Nephron (organoid): ENCODE measurements around the gene BRICD5.

Experiments
- H3K27ac Mint-ChIP-seq, 3 experiments: 2 replicates each; pipeline ENCODE4 v1.8.0; 2020; ENCODE audit warnings: mixed read lengths in 3 of 3, mild to moderate bottlenecking in 2 of 3, moderate library complexity in 1 of 3
- H3K27me3 Mint-ChIP-seq: 2 replicates; pipeline ENCODE4 v1.8.0; 2021; ENCODE audit warnings: low read depth, mild to moderate bottlenecking, moderate library complexity, mixed read lengths
- H3K36me3 Mint-ChIP-seq: 2 replicates; pipeline ENCODE4 v1.8.0; 2020; ENCODE audit warnings: low read depth, mixed read lengths
- H3K4me1 Mint-ChIP-seq: 2 replicates; pipeline ENCODE4 v1.8.0; 2020; ENCODE audit warnings: mixed read lengths
- H3K4me3 Mint-ChIP-seq, 3 experiments: 2 replicates each; pipeline ENCODE4 v1.8.0; 2020; ENCODE audit warnings: mild to moderate bottlenecking in 3 of 3, mixed read lengths in 3 of 3, moderate library complexity in 2 of 3
- H3K9me3 Mint-ChIP-seq: 2 replicates; pipeline ENCODE4 v1.8.0; 2020; ENCODE audit warnings: mixed read lengths
- TF ChIP-seq, protein P1 (sequence below), 3 experiments: fragments of 200-600 bp; sonication (generic); IDR thresholded peaks; one replicate each; pipeline ENCODE4 v1.5.0; 2021; ENCODE audit warnings: antibody characterized with exemption in 3 of 3; ENCODE audit not compliant: unreplicated experiment in 3 of 3

The BRICD5 gene

GRCh38 chr16:2173366-2173765 is 37.3 kb downstream of the BRICD5 start:
- no peak overlapping the region for H3K27ac Mint-ChIP-seq
- TF ChIP-seq, protein P1, sequence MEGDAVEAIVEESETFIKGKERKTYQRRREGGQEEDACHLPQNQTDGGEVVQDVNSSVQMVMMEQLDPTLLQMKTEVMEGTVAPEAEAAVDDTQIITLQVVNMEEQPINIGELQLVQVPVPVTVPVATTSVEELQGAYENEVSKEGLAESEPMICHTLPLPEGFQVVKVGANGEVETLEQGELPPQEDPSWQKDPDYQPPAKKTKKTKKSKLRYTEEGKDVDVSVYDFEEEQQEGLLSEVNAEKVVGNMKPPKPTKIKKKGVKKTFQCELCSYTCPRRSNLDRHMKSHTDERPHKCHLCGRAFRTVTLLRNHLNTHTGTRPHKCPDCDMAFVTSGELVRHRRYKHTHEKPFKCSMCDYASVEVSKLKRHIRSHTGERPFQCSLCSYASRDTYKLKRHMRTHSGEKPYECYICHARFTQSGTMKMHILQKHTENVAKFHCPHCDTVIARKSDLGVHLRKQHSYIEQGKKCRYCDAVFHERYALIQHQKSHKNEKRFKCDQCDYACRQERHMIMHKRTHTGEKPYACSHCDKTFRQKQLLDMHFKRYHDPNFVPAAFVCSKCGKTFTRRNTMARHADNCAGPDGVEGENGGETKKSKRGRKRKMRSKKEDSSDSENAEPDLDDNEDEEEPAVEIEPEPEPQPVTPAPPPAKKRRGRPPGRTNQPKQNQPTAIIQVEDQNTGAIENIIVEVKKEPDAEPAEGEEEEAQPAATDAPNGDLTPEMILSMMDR (IDR thresholded peaks at IDR 0.05; ENCODE audit: unreplicated experiment in 3 of 3) = no peak
- H3K9me3 Mint-ChIP-seq = no peaks in the 10 kb centered on the region
- H3K4me3 Mint-ChIP-seq = no peak overlapping the region
- H3K4me1 Mint-ChIP-seq = no peaks in the 10 kb centered on the region
- H3K27me3 Mint-ChIP-seq = no peaks in the 10 kb centered on the region
- peaks cover 12% of the 10 kb centered on the region for H3K36me3 Mint-ChIP-seq

DNA sequence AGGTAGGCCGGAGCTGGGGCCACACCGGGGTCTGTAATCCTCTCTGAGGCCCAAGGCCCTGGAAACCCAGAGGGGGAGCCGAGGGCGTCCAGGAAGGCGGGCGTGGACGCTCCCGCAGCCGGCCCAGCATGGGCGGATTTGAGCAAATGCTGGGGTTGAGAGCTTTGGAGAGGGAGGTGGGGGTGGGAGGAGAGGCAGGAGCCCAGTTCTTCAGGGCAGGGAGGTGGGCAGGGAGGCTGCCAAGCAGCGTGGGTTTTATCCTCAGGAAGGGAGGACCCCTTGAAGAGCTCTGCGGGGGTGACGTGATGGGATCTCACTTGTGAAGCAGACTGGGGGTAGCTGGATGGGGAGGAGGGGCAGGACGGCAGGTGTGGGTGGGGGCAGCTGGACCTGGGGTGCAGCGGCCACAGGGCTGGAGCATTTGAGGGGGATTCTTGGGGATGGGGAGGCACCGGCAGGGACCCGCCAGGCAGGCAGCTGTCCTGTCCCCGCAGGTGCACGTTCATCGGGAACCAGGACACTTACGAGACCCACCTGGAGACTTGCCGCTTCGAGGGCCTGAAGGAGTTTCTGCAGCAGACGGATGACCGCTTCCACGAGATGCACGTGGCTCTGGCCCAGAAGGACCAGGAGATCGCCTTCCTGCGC is 37.9 kb downstream of the BRICD5 start:
- TF ChIP-seq, protein P1 (IDR thresholded peaks at IDR 0.05; ENCODE audit: unreplicated experiment in 3 of 3) = no peak
- Mint-ChIP-seq H3K27me3 (no peaks in the 10 kb centered on the region), H3K4me1 (no peaks in the 10 kb centered on the region)

DNA sequence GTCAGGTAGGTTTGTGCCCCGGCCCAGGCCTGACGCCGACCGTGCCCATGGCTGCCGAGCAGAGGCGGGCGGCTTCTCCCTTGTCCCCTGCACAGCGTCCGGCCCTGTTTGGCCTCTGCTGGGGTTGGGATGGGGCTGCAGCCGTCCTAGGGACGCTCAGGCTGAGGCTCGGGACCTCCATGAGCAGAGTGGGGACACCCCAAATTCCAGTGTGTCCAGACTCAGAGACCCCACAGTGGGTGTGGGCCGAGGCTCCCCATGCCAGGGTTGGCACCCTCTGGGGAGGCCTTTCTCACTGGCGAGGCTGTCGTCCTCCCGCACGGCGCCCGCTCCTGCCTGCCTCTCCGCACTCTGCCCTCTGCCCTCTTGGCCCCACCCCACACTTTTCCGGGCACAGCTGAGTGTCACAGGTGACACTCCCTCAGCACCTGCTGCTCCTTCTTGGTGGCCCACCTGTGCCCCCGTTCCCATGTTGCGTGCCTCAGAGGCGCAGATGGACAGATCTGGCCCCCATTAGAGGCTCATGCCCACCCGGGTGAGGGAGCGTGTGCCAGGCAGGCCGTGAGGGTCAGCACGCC is 39.0 kb downstream of the BRICD5 start:
- H3K4me3 Mint-ChIP-seq = no peak overlapping the region
- H3K27ac Mint-ChIP-seq = no peak overlapping the region
- H3K36me3 Mint-ChIP-seq = peaks cover 12% of the 10 kb centered on the region
- TF ChIP-seq, protein P1 (IDR thresholded peaks at IDR 0.05; ENCODE audit: unreplicated experiment in 3 of 3) = no peak
- no peaks in the 10 kb centered on the region for H3K27me3 Mint-ChIP-seq
- no peaks in the 10 kb centered on the region for H3K4me1 Mint-ChIP-seq
- H3K9me3 Mint-ChIP-seq = no peaks in the 10 kb centered on the region

More for the DNA sequence above, 37.9 kb downstream of the BRICD5 start:
- no peak overlapping the region for H3K4me3 Mint-ChIP-seq
- H3K9me3 Mint-ChIP-seq = no peaks in the 10 kb centered on the region
- no peak overlapping the region for H3K27ac Mint-ChIP-seq
- peaks cover 12% of the 10 kb centered on the region for H3K36me3 Mint-ChIP-seq

DNA sequence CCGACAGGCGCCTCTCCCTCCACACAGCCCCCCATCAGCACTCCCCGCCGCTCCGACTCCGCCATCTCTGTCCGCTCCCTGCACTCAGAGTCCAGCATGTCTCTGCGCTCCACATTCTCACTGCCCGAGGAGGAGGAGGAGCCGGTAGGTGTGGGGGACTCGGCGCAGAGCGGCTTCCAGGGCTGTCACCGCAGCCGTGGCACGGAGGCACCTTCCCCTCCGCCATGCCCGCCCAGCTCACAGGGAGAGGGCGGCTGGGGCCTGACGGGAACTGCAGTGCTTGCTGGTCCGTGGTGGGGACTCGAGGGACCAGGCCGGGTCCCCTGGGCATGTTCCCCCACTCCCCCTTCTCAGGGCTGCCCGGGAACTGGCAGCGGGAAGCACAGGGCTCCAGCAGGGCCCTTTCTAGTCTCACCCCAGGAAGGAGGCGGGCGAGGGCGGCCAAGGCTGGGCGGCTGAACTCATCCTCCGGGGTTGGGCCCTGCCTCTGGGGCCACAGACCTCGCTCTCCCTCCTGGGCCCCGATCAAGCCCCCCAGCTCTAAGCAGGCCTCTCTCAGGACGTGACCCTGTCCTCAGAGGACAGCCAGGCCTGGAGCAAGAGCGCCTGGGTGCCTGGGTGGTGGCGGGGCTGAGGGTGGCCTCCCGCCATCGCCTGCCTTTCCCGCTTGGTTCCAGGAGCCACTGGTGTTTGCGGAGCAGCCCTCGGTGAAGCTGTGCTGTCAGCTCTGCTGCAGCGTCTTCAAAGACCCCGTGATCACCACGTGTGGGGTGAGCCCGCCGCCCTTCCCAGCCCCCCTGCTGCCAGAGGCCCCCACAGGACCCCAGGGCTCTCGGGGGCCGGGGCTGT is 39.9 kb downstream of the BRICD5 start:
- no peaks in the 10 kb centered on the region for H3K9me3 Mint-ChIP-seq
- H3K4me1 Mint-ChIP-seq = no peaks in the 10 kb centered on the region
- no peak overlapping the region for H3K27ac Mint-ChIP-seq
- H3K4me3 Mint-ChIP-seq = no peak overlapping the region
- peaks cover 14% of the 10 kb centered on the region for H3K36me3 Mint-ChIP-seq
- TF ChIP-seq, protein P1 (IDR thresholded peaks at IDR 0.05; ENCODE audit: unreplicated experiment in 3 of 3) = no peak
- H3K27me3 Mint-ChIP-seq = no peaks in the 10 kb centered on the region

GRCh38 chr16:2170080-2170479 is 40.6 kb downstream of the BRICD5 start:
- Mint-ChIP-seq H3K9me3 (no peaks in the 10 kb centered on the region), H3K4me1 (no peaks in the 10 kb centered on the region), H3K36me3 (peaks cover 12% of the 10 kb centered on the region), H3K27ac (no peak overlapping the region), H3K4me3 (no peak overlapping the region), H3K27me3 (no peaks in the 10 kb centered on the region)
- TF ChIP-seq, protein P1 (IDR thresholded peaks at IDR 0.05; ENCODE audit: unreplicated experiment in 3 of 3) = no peak
